H1 (cell line): ENCODE results near the gene SNRNP200. TPM values are rescaled to one million over a fixed set of nuclear protein-coding genes. Genes with fewer than 3 reads are reported as not detected.

Experiments used
- CTCF ChIA-PET: fragments of 300-600 bp; sonication (Branson Sonifier 250); formaldehyde crosslinking; loops from one replicate; lab custom pipeline; 2021; ENCODE audit not compliant: partially characterized antibody; lab: Charles Lee
- POLR2A ChIA-PET: fragments of 300-600 bp; sonication (Branson Sonifier 250); formaldehyde crosslinking; loops from one replicate; lab custom pipeline; 2021; ENCODE audit warnings: inconsistent platforms; ENCODE audit not compliant: partially characterized antibody; lab: Charles Lee
- DNase-seq, 2 experiments: peaks; one replicate each; pipeline versions ENCODE4 v3.0.0 to v3.0.0-alpha.2; 2010 to 2022; ENCODE audit warnings: low spot score in 2 of 2, low read depth in 1 of 2, mixed read lengths in 1 of 2
- FAIRE-seq: peaks from 2 replicates; lab custom pipeline; 2011; peaks lifted over from hg19 to GRCh38; lab: Jason Lieb, UNC
- H2AFZ ChIP-seq: 2 replicates; pipeline ENCODE4 v1.8.1; 2012; ENCODE audit warnings: low read length, inconsistent platforms
- H2AK5ac ChIP-seq: 2 replicates; pipeline ENCODE4 v1.6.1; 2013; ENCODE audit warnings: low read depth, low read length
- H2BK120ac ChIP-seq: replicated peaks from 2 replicates; pipeline ENCODE3; 2013; ENCODE audit warnings: low read depth, low read length, inconsistent platforms
- H2BK12ac ChIP-seq: 2 replicates; pipeline ENCODE4 v1.6.1; 2013; ENCODE audit warnings: low read depth, low read length
- H2BK15ac ChIP-seq: 2 replicates; pipeline ENCODE4 v1.6.1; 2013; ENCODE audit warnings: low read length
- H2BK20ac ChIP-seq: 2 replicates; pipeline ENCODE4 v1.6.1; 2013; ENCODE audit warnings: low read length
- H2BK5ac ChIP-seq: 2 replicates; pipeline ENCODE4 v1.6.1; 2013; ENCODE audit warnings: low read depth, low read length
- H3K14ac ChIP-seq: 2 replicates; pipeline ENCODE4 v1.6.1; 2013; ENCODE audit warnings: inconsistent platforms; ENCODE audit not compliant: insufficient read length
- H3K18ac ChIP-seq: 2 replicates; pipeline ENCODE4 v1.6.1; 2013; ENCODE audit warnings: low read length; ENCODE audit errors: extremely low read depth
- H3K23ac ChIP-seq: 2 replicates; pipeline ENCODE4 v1.6.1; 2013; ENCODE audit warnings: inconsistent platforms; ENCODE audit not compliant: insufficient read length
- H3K23me2 ChIP-seq: 2 replicates; pipeline ENCODE4 v1.6.1; 2013; ENCODE audit warnings: low read depth, low read length
- H3K27ac ChIP-seq: 2 replicates; pipeline ENCODE4 v1.6.1; 2011; ENCODE audit warnings: low read depth, low read length, inconsistent platforms
- H3K27me3 ChIP-seq, 4 experiments: replicated peaks in 1 of 4; 1 replicate in 1 of 4; 2 replicates in 3 of 4; pipeline versions ENCODE4 v1.6.1 to v1.8.1; 2011 to 2013; ENCODE audit warnings: low read length in 3 of 4, mild to moderate bottlenecking in 3 of 4, inconsistent platforms in 2 of 4, mixed read lengths in 2 of 4, moderate library complexity in 1 of 4; ENCODE audit not compliant: control insufficient read depth in 3 of 4, insufficient read depth in 3 of 4; ENCODE audit errors: extremely low read depth in 1 of 4
- H3K36me3 ChIP-seq, 4 experiments: 2 replicates each; pipeline versions ENCODE4 v1.6.1 to v1.8.1; 2011 to 2013; ENCODE audit warnings: mild to moderate bottlenecking in 4 of 4, low read length in 3 of 4, moderate library complexity in 2 of 4, control low read depth in 1 of 4, inconsistent platforms in 1 of 4; ENCODE audit not compliant: insufficient read depth in 4 of 4, control insufficient read depth in 2 of 4
- H3K4ac ChIP-seq: replicated peaks from 2 replicates; pipeline ENCODE3; 2013; ENCODE audit warnings: low read length, low read depth, mixed read lengths, inconsistent platforms; ENCODE audit not compliant: insufficient read length
- H3K4me1 ChIP-seq, 4 experiments: replicated peaks in 1 of 4; 1 replicate in 1 of 4; 2 replicates in 3 of 4; pipeline versions ENCODE4 v1.6.1 to v1.8.1; 2011 to 2013; ENCODE audit warnings: low read length in 3 of 4, inconsistent platforms in 2 of 4, mixed read lengths in 1 of 4; ENCODE audit not compliant: insufficient read depth in 4 of 4, control insufficient read depth in 3 of 4
- H3K4me2 ChIP-seq, 2 experiments: 2 replicates each; pipeline versions ENCODE4 v1.6.1 to v1.8.1; 2011 to 2013; ENCODE audit warnings: low read depth in 2 of 2, low read length in 2 of 2, control low read depth in 1 of 2, inconsistent platforms in 1 of 2, mild to moderate bottlenecking in 1 of 2; ENCODE audit not compliant: insufficient read depth in 1 of 2
- H3K4me3 ChIP-seq, 4 experiments: fragments of 200-600, 300-600 bp in 1 of 4; sonication (generic), shearing (Covaris generic), sonication (Bioruptor Twin) in 1 of 4; 2 replicates each; pipeline versions ENCODE4 v1.5.1 to v1.8.1; 2011 to 2016; ENCODE audit warnings: low read length in 4 of 4, low read depth in 3 of 4, control low read depth in 2 of 4, inconsistent platforms in 2 of 4, mild to moderate bottlenecking in 2 of 4, mixed read lengths in 1 of 4, moderate library complexity in 1 of 4; ENCODE audit not compliant: insufficient read depth in 2 of 4; ENCODE audit errors: extremely low read depth in 1 of 4
- H3K56ac ChIP-seq: replicated peaks from 2 replicates; pipeline ENCODE3; 2013; ENCODE audit warnings: low read depth, mild to moderate bottlenecking, mixed read lengths, low read length, inconsistent platforms; ENCODE audit not compliant: insufficient read length
- H3K79me1 ChIP-seq: 2 replicates; pipeline ENCODE4 v1.6.1; 2013; ENCODE audit warnings: low read depth, low read length, control low read depth
- H3K79me2 ChIP-seq, 2 experiments: 2 replicates each; pipeline versions ENCODE4 v1.6.1 to v1.8.1; 2012 to 2013; ENCODE audit warnings: low read length in 2 of 2, mild to moderate bottlenecking in 2 of 2, inconsistent platforms in 1 of 2; ENCODE audit not compliant: insufficient read depth in 2 of 2, control insufficient read depth in 1 of 2
- H3K9ac ChIP-seq, 4 experiments: replicated peaks in 1 of 4; 1 replicate in 1 of 4; 2 replicates in 3 of 4; pipeline versions ENCODE4 v1.6.1 to v1.8.1; 2011 to 2013; ENCODE audit warnings: low read depth in 3 of 4, low read length in 3 of 4, control low read depth in 2 of 4, mild to moderate bottlenecking in 2 of 4, moderate library complexity in 2 of 4, inconsistent platforms in 1 of 4; ENCODE audit errors: extremely low read depth in 1 of 4
- H3K9me3 ChIP-seq, 2 experiments: 2 replicates each; pipeline versions ENCODE4 v1.6.1 to v1.8.1; 2012 to 2013; ENCODE audit warnings: mild to moderate bottlenecking in 2 of 2, moderate library complexity in 2 of 2, control low read depth in 1 of 2, inconsistent platforms in 1 of 2, low read depth in 1 of 2, low read length in 1 of 2, mixed read lengths in 1 of 2; ENCODE audit not compliant: insufficient read depth in 2 of 2
- H4K20me1 ChIP-seq, 2 experiments: replicated peaks in 1 of 2; 2 replicates each; pipeline versions ENCODE3 to v1.8.1; 2011 to 2013; ENCODE audit warnings: inconsistent platforms in 2 of 2, low read length in 2 of 2, mild to moderate bottlenecking in 1 of 2; ENCODE audit not compliant: insufficient read depth in 2 of 2, control insufficient read depth in 1 of 2
- H4K5ac ChIP-seq: 2 replicates; pipeline ENCODE4 v1.6.1; 2013; ENCODE audit warnings: low read length, low read depth, mixed read lengths, inconsistent platforms; ENCODE audit not compliant: insufficient read length
- H4K8ac ChIP-seq: 2 replicates; pipeline ENCODE4 v1.8.0; 2013; ENCODE audit warnings: mild to moderate bottlenecking, moderate library complexity, low read length, inconsistent platforms; ENCODE audit not compliant: insufficient read depth; ENCODE audit errors: extremely low read depth
- H4K91ac ChIP-seq: replicated peaks from 2 replicates; pipeline ENCODE3; 2013; ENCODE audit warnings: low read length, mixed read lengths, inconsistent platforms; ENCODE audit not compliant: insufficient read length
- EP300 ChIP-seq, 2 experiments: IDR thresholded peaks; 1 replicate in 1 of 2; 2 replicates in 1 of 2; pipeline ENCODE4 v1.6.1; 2011 to 2012; ENCODE audit warnings: low read depth in 2 of 2, low read length in 2 of 2, mild to moderate bottlenecking in 2 of 2, borderline replicate concordance in 1 of 2, inconsistent platforms in 1 of 2, moderate library complexity in 1 of 2
- EZH2 ChIP-seq: fragments of 200-600 bp; sonication (generic); IDR thresholded peaks from 2 replicates; pipeline ENCODE4 v1.7.1; 2012; ENCODE audit warnings: low read depth, mild to moderate bottlenecking, moderate library complexity, low read length, inconsistent platforms; ENCODE audit not compliant: severe bottlenecking
- KDM1A ChIP-seq: fragments of 200-600, 300-600 bp; sonication (generic); IDR thresholded peaks from 2 replicates; pipeline ENCODE4 v1.7.1; 2016; ENCODE audit warnings: mild to moderate bottlenecking, low read length, borderline replicate concordance
- WGBS, 2 experiments: shearing (Covaris generic) in 1 of 2; methylation state at CpG; one replicate each; pipeline versions ENCODE4 v1.1.6 to v1.1.7; 2013 to 2015; ENCODE audit warnings: low lambda C conversion rate in 2 of 2, mixed read lengths in 2 of 2, inconsistent platforms in 1 of 2, low coverage in 1 of 2, missing lambda C conversion rate in 1 of 2; ENCODE audit not compliant: insufficient replicate concordance in 2 of 2, insufficient coverage in 1 of 2, insufficient read length in 1 of 2; ENCODE audit errors: extremely low coverage in 1 of 2, missing lambda C conversion rate in 1 of 2; 5-methylcytosine and 5-hydroxymethylcytosine counted together
- polyA plus RNA-seq, 7 experiments: library from polyadenylated mRNA; depleted of rRNA in 3 of 7; stranded (reverse) in 5 of 7; unstranded in 2 of 7; fragments of >200 nt in 5 of 7; fragments of 200-250 nt in 2 of 7; gene quantifications; 1 replicate in 5 of 7; 2 replicates in 1 of 7; 4 replicates in 1 of 7; pipeline versions ENCODE4 v1.2.1 to v1.2.3, GENCODE V29; 2011 to 2013; ENCODE audit warnings: missing spikeins in 2 of 7, mixed read lengths in 2 of 7
- total RNA-seq: library from RNA; stranded (reverse); fragmentation: NEBNext Ultra II Directional; extraction: Animal tissue kit (Norgen Biotek cat#: 25700); gene quantifications from 2 replicates; pipeline ENCODE4 v1.2.1, GENCODE V29; 2021
- TF ChIP-seq, protein P1 (sequence below): IDR thresholded peaks from 2 replicates; pipeline ENCODE4 v1.6.1; 2011; ENCODE audit warnings: low read depth, mild to moderate bottlenecking, low read length; ENCODE audit not compliant: insufficient read depth

SNRNP200 gene
- total and polyA plus RNA-seq, 2 of the 8 experiments (the other 6 are each of a cell fraction or from before 2014, with no cell fraction given), result 190 to 289 TPM

DNA sequence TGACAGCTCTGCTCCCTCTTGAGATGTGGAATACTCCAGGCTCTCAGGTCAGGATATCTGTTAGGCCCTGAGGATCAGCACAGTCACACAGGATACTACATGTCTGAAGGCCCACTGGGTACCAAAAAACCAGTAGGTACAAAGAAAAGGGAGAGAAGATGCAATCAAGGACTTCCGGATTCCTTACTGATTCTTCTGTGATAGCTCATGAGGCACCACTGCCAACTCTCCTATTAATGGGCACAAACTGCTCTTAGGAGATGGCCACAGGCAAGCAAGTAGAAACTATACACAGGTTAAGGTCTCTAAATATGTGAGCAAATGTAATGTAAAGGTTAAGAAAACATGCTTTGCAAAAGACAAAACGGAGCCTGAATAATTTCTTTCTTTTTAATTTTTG, 43.0 kb downstream of the SNRNP200 start:
- peaks cover 0 to 2% (median 0%) of the 10 kb centered on the region in 4 experiments; a peak in 1 of 8 replicates for H3K36me3 ChIP-seq
- no peak overlapping the region for H3K14ac ChIP-seq
- peaks cover 0 to 38% of the 10 kb centered on the region in 2 experiments; a peak in 3 of 4 replicates for H3K79me2 ChIP-seq
- peaks cover 11% of the 10 kb centered on the region; the same call in 1 of the 2 replicates for H3K23me2 ChIP-seq
- H3K4me2 ChIP-seq, result no peak overlapping the region
- H3K9me3 ChIP-seq, result no peaks in the 10 kb centered on the region
- H3K56ac ChIP-seq, result no peak overlapping the region
- H2BK20ac ChIP-seq, result no peak overlapping the region
- no peak overlapping the region for H4K8ac ChIP-seq
- no peak overlapping the region for H3K4ac ChIP-seq
- peaks cover 3 to 20% of the 10 kb centered on the region in 2 experiments for H4K20me1 ChIP-seq
- ChIA-PET POLR2A (interaction anchor here (3.7 to 3.8 kb wide), 2 partner anchors 11 to 53 kb away, joined by 13 to 16 read pairs; partner anchors contain the start of gene STARD7), CTCF (interaction anchor here (0.6 to 1.9 kb wide), 7 partner anchors 8 to 164 kb away, joined by 3 to 8 read pairs (median 3); no protein-coding TSS in a partner anchor)
- H2BK120ac ChIP-seq, result no peak overlapping the region
- no peak overlapping the region for H3K23ac ChIP-seq
- H3K18ac ChIP-seq, result no peak overlapping the region
- H2AK5ac ChIP-seq, result no peak overlapping the region
- H2BK5ac ChIP-seq, result no peak overlapping the region
- H2AFZ ChIP-seq, result no peak overlapping the region
- FAIRE-seq, result no peak
- H4K91ac ChIP-seq, result no peak overlapping the region
- peaks cover 0 to 11% (median 3%) of the 10 kb centered on the region in 4 experiments; a peak in 6 of 7 replicates for H3K4me1 ChIP-seq
- no peak overlapping the region for H3K9ac ChIP-seq
- peaks cover 30% of the 10 kb centered on the region for H3K79me1 ChIP-seq
- H3K4me3 ChIP-seq, result no peak overlapping the region
- no peak overlapping the region for H4K5ac ChIP-seq
- no peak overlapping the region for H3K27ac ChIP-seq
- H3K27me3 ChIP-seq, result no peaks in the 10 kb centered on the region
- WGBS, 2 experiments, result 80% methylated on average over 2 of the region's 2 CpGs; no CpG with 5 or more reads in 1 of the 2 experiments
- DNase-seq, result no peak
- H2BK15ac ChIP-seq, result no peak overlapping the region
- no peak overlapping the region for H2BK12ac ChIP-seq
- TF ChIP-seq KDM1A (no peak), EZH2 (no peak), EP300 (IDR thresholded peaks at IDR 0.05; ENCODE audit: borderline replicate concordance in 1 of 2, low read depth in 2 of 2, low read length in 2 of 2) (no peak)
- TF ChIP-seq, protein P1, sequence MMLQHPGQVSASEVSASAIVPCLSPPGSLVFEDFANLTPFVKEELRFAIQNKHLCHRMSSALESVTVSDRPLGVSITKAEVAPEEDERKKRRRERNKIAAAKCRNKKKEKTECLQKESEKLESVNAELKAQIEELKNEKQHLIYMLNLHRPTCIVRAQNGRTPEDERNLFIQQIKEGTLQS, result no peak
